Fibroblast of skin of left biceps (primary cell): ENCODE data around the gene FBLN2.
"Not testable (repeated sequence)": the region's sequence is repeated elsewhere in the genome, so short reads cannot be mapped to it uniquely, and the experiment has no call there.

Source experiments
- DNase-seq, 2 experiments: peaks; one replicate each; pipeline ENCODE4 v3.0.0-alpha.2; 2013; ENCODE audit warnings: low read depth in 2 of 2

The FBLN2 gene

DNA sequence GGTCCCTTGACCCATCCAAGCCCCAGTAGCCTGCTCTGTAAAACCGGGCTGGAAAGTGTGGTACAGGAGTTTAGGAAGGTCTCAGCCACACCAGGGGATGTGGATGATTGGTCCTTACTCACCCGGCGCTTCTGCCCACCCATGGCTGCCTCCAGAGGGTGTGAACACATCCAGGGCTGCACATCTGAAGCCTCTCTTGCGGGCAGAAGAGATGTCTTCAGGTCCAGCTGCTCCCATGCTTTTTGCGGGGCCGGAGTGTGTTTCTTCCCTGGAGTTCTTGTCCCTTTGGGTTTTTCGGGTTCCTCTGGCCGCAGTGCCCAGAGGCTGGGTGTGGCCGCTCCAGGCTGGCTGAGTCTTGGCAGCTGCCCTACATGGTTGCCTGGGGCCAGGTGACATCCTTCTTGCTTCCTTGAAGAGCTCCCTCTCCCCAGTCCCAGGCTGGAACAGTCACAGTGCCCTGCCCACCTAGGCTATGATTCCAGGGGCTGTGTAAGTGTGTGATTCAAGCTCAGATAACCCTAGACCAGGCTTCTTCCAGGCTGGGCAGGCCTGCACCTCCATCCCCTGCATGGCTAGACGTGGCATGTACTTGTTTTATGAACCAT, 34.9 kb upstream of the FBLN2 start:
- DNase-seq = no peak

- DNase-seq = no peak
Measured at GRCh38 chr3:13514639-13515435, 34.1 kb upstream of the FBLN2 start.

DNA sequence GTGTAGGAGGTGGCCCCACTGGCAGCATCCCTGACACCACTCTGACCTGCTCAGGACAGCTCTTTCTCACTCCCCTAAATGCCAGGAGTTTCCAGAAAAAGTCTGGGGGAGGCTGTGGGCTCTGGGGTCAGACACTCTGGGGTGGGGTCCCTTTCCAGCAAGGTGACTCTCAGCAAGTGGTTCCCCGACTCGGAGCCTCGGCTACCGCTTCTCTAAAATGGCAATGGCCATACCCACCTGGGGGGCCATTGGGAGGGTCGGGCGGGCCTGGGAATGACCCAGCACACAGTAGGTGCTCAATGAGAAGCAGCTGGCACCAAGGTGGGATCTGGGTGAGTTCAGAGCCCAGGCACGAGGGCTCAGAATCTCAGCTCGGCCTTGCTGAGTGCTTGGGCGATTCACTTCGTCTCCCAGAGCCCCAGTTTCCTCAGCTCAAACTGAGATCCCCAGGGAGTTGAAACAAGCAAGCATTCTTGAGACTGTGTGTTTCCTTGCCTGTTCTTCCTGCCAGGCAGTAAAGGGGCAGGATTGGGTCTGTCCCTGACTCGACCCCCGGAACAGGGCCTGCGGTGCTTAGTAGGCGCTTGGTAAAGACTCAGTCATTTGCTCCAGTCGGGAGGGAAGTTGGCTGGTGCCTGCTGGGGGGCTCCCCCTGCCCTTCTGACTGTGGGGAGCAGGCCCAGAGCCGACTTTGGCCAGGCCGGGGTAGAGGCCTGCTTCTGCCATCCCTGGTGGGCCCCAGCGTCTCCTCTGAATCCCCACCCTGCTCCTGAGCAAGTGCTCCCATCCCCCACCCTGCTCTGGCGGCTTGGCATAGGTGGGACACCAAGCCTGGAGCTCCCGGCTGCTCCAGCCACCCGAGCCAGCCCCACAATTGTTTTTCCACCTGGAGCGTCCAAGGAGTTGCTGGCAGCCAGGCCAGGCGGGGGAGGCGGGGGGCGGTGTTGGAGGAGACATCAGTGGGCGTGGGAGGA, 32.9 kb upstream of the FBLN2 start:
- DNase-seq = no peak

DNA sequence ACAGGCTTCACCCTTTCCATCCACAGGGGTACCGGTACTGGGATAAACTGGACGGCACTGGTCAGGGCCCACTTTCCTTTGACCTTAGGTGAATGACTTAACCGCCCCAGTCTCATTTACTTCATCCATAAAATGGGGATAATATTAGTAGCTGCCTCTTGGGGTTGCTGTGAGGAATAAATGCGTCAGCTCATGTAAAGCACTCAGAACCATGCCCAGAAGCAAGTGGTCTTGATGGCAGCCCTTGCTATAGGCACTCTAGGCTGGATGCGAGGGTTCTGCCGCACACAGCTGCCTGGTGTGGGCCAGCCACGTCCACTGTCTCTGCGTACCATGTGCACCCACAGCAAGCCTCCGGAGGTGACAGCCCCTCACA, 32.2 kb upstream of the FBLN2 start:
- no peak for DNase-seq

DNA sequence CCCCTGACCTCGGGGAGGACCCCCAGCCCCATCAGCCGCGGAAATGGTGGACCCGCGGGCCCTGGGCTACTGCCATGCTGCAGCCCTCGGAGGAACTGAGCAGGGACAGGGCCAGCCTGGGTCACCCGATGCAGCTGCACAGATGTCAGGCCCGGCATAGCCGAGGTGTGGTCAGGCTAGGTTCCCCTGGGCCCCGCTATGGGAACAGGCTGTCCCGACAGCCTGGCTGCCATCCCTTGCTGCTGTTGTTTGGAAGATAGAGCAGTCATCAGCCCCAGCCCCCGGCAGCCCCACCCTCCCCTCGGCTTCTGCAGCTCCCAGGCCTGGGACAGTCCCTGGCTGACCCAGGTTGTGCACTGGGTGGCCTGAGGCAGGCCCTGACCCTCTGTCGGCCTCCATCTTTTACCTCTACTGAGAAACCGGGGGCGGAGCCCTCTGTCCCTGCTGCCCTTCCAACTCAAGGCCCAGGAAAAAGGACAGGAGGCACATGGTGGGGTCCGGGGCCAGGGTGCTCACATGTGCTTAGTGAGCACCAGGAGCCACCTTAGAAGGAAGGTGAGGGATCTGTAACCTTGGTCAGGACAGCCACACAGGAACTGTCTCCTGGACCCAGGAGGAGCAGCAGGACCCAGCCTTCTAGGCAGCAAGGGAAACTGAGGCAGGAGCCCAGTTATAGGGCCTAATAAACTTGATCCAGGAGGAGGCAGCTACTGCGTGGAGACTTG, 31.5 kb upstream of the FBLN2 start:
- no peak for DNase-seq

GRCh38 chr3:13518516-13518953, 30.4 kb upstream of the FBLN2 start:
- no peak for DNase-seq

GRCh38 chr3:13519006-13519791, 29.7 kb upstream of the FBLN2 start:
- no peak for DNase-seq

GRCh38 chr3:13520326-13520880, 28.5 kb upstream of the FBLN2 start:
- DNase-seq = no peak

DNA sequence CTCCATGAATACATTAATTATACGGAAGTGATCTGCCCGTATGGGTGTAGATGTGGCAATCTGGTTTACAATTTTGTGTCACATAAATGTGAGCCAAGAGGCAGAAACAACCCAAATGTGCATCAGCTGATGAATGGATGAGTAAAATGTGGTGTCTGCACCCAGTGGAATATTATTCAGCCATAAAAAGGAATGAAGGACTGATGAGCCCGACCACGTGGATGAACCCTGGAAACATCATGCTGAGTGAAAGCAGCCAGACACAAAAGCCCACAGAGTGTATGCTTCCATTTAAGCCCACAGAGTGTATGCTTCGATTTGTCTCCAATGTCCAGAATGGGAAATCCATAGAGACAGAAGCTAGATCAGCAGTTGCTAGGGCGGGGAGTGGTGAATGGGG, 27.6 kb upstream of the FBLN2 start:
- DNase-seq = no peak

DNA sequence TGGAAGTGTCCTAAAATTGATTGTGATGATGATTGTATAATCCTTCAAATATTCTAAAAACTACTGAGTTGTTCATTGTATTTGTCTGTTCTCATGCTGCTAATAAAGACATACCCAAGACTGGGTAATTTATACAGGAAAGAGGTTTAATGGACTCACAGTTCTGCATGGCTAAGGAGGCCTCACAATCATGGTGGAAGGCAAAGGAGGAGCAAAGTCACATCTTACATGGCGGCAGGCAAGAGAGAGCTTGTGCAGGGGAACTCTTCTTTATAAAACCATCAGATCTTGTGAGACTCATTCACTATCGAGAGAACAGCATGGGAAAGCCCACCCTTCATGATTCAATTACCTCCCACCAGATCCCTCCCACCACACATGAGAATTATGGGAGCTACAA, 27.2 kb upstream of the FBLN2 start:
- DNase-seq = not testable (repeated sequence)

- DNase-seq = no peak
Measured at GRCh38 chr3:13522236-13522635, 26.7 kb upstream of the FBLN2 start.

GRCh38 chr3:13524979-13525669, 23.8 kb upstream of the FBLN2 start:
- DNase-seq = peak; percentile 72 to 73

- no peak for DNase-seq
Measured at GRCh38 chr3:13525827-13526625, 22.9 kb upstream of the FBLN2 start.

DNA sequence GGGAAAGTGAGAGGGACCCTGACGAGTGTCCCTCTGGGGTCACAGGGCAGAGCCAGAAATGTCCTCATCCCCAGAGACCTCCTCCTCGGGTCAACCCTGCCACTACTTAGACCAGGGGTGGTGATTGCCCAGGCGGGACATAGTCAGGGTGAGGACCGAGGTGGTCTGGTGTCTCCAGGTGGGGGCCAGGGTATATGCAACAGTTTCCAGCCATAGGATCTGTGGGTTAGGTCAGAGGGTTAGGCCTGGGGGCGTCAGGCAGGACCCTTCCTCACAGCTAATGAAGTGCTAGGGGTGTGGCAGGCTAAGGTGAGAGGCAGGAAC, 22.3 kb upstream of the FBLN2 start:
- no peak for DNase-seq

DNA sequence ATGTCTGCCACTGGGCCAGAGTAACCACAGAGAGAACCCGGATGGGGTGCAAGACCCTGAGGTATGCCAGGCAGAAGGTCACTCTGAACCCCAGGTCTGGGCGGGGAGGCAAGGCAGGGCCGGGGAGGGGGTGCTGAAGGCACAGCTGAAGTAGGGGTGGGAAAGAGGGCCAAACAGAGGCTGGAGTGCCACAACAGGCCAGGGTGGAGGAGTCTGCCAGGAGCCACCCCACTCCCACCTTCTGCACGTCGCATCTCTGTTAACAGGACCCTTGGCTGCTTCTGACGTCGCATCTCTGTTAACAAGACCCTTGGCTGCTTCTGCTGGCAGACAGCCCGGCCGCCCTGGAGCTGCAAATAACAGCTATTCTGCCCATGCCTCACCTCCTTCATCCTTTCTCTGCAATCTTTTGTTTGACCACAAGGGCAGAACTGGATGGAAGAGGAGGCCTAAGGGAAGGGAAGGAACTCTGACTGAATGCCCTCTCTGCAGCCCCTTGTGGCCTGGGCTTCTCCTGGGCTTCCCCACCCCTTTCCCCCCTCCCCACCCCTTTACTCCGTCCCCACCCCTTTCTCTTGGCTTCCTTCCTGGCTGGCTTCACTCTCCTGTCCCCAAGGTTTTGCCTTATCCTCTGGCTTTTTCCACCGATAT, 20.6 kb upstream of the FBLN2 start:
- no peak for DNase-seq

DNA sequence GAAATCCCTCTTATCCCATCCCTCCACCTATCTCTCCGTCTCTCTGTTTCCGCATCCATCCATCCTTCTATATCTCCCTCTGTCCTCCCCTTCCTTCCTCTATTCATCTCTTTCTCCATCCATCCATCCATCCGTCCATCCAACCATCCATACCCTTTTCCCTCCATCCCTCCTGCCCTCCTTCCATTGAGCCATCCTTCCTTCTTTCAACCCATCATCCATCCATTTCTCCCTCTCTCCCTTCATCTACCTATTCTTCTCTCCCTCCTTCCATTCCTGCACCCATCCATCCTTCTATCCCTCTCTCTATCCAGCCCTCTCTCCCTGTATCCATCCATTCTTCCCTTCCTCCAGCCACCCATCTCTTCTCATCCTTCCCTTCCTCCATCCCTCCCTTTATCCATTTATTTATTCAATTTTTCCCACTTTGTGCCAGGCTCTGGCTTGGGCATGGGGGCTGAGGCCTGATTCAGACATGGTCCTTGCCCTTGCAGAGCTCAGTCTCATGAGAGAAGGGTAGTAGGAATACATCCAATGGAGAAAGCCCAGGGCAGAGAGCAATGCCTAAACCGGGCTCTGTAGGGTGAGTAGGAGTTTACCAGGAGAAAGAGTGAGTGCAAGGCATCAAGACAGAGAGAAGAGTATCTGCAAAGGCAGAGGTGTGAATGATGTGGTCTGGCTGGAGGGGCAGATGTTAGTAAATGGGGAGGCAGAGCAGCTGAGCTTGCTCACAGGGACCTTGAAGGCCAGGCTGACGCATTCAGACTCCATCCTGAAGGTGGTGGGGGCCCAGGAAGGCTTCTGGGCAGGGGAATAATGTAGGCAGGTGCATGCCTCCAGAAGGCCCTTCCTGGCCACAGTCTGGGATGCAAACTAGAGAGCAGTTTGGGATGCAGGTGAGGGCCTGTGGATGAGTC, 19.5 kb upstream of the FBLN2 start:
- no peak for DNase-seq

DNA sequence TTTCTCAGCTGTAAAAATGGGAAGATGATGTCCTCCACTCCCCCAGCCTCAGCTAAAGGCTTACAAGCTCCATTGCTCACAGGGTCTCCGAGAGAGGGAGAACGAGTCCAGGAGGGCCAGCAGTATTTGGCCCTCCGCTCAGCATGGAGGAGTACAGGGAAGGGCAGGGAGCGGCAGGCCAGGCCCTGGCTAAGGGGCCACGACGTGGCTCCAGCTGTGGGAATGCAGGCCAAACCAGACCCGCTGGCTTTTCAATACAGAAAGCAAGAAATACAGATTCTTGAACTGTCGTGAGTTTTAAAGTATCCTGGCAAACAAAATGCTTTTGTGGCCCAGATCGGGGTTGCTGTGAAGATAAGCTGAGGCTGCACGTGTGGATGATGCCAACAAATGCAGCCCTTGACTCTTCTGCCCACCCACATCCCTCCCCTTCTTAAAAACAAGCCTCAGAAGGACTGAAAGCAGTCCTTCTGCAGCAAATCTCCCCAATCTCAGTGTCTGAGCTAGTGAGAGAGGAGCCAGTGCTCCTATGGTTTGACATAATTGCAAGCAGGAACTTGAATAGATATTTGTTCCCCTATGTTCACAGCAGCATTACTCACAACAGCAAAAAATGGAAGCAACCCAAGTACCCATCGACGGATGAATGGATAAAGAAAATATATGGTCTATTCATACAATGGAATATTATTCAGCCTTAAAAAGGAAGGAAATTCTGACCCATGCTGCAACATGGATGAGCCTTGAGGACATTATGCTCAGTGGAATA, 18.5 kb upstream of the FBLN2 start:
- no peak for DNase-seq
